ENCODE results near the gene UBE2J2. TPM values are rescaled to one million over a fixed set of nuclear protein-coding genes. Genes with fewer than 3 reads are reported as not detected.

UBE2J2 gene
- total and polyA plus RNA-seq, 2 of the 13 experiments (the other 11 are each of a cell fraction or from before 2014, with no cell fraction given) = 25.4 to 29.4 TPM

DNA sequence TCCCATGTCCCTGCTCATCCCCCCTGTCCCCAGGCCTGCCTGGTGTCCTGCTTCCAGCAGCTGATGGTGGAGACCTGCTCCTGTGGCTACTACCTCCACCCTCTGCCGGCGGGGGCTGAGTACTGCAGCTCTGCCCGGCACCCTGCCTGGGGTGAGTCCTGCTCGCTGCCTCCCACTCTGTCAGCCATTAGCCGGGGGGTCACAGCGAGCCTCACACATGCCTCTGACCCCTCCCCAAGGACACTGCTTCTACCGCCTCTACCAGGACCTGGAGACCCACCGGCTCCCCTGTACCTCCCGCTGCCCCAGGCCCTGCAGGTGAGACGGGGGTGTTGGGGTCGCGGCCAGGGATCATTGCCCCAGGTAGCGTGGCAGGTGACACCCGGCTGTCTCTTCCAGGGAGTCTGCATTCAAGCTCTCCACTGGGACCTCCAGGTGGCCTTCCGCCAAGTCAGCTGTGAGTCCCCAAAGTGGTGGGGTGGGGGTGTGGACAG lies 16.6 kb upstream of the UBE2J2 start:
- intact Hi-C loops (cut with micrococcal nuclease; ENCODE audit: unreplicated experiment) = loop anchor here (5.0 kb wide), 1 partner anchor 168 kb away; no protein-coding TSS in a partner anchor
- TF ChIP-seq ZNF44 (CRISPR knock-in tag; IDR thresholded peaks at IDR 0.05) = no peak
- TF ChIP-seq, protein P1, sequence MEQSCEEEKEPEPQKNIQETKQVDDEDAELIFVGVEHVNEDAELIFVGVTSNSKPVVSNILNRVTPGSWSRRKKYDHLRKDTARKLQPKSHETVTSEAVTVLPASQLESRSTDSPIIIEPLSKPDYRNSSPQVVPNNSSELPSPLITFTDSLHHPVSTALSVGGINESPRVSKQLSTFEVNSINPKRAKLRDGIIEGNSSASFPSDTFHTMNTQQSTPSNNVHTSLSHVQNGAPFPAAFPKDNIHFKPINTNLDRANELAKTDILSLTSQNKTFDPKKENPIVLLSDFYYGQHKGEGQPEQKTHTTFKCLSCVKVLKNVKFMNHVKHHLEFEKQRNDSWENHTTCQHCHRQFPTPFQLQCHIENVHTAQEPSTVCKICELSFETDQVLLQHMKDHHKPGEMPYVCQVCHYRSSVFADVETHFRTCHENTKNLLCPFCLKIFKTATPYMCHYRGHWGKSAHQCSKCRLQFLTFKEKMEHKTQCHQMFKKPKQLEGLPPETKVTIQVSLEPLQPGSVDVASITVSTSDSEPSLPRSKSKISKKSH (CRISPR knock-in tag; IDR thresholded peaks at IDR 0.05; ENCODE audit: borderline replicate concordance) = 0 out of 2 replicates have a peak, but pooled peaks have one; percentile 31
- TF ChIP-seq ESRRA (CRISPR knock-in tag; IDR thresholded peaks at IDR 0.05; ENCODE audit: low read depth) = no peak
- TF ChIP-seq KDM5B (CRISPR knock-in tag; IDR thresholded peaks at IDR 0.05; ENCODE audit: borderline replicate concordance) = no peak
- TF ChIP-seq PATZ1 (CRISPR knock-in tag; IDR thresholded peaks at IDR 0.05) = peak; percentile 37
- TF ChIP-seq PCBP2 (optimal IDR thresholded peaks at IDR 0.05; ENCODE audit: low read depth, low read length, poor library complexity, severe bottlenecking) = no peak
- 0 out of 2 replicates have a peak, but pooled peaks have one; percentile 62 for TF ChIP-seq PCBP1 (IDR thresholded peaks at IDR 0.05; ENCODE audit: borderline replicate concordance, low read depth, low read length)
- TF ChIP-seq POLR2AphosphoS2 (IDR thresholded peaks at IDR 0.05; ENCODE audit: low read depth, low read length) = no peak
- peak; percentile 32; the same call in 1 of the 2 replicates for TF ChIP-seq SMC3 (IDR thresholded peaks at IDR 0.05; ENCODE audit: low read length)
- TF ChIP-seq ZNF574 (CRISPR knock-in tag; IDR thresholded peaks at IDR 0.05) = peak; percentile 60
- no peak for TF ChIP-seq MIXL1 (CRISPR knock-in tag; IDR thresholded peaks at IDR 0.05)
- TF ChIP-seq STAG1 (CRISPR knock-in tag; IDR thresholded peaks at IDR 0.05) = peak; percentile 75
- TF ChIP-seq SRSF1 (optimal IDR thresholded peaks at IDR 0.05; ENCODE audit: low read depth, low read length) = peak; percentile 30
- TF ChIP-seq ZNF792 (CRISPR knock-in tag; IDR thresholded peaks at IDR 0.05) = no peak
- TF ChIP-seq XRCC5 (optimal IDR thresholded peaks at IDR 0.05; ENCODE audit: low read length) = peak; percentile 21
- no peak for TF ChIP-seq FOXK2 (IDR thresholded peaks at IDR 0.05)
- TF ChIP-seq ZFY (CRISPR knock-in tag; IDR thresholded peaks at IDR 0.05) = peak; percentile 18; the same call in 1 of the 2 replicates
- no peak for TF ChIP-seq ZNF746 (CRISPR knock-in tag; IDR thresholded peaks at IDR 0.05)
- TF ChIP-seq, protein P2, sequence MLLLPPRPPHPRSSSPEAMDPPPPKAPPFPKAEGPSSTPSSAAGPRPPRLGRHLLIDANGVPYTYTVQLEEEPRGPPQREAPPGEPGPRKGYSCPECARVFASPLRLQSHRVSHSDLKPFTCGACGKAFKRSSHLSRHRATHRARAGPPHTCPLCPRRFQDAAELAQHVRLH (CRISPR knock-in tag; IDR thresholded peaks at IDR 0.05; ENCODE audit: borderline replicate concordance, low read depth) = no peak
- 0 out of 2 replicates have a peak, but pooled peaks have one; percentile 32 for TF ChIP-seq BORCS8-MEF2B (CRISPR knock-in tag; IDR thresholded peaks at IDR 0.05)

More for the DNA sequence above, 16.6 kb upstream of the UBE2J2 start:
- in situ Hi-C loops (cut with HindIII; ENCODE audit: extremely low pct_ligation_motif_present, low pct_unique_long_range_greater_than_20kb) = no loop called here
- H3K4me1 ChIP-seq (ENCODE audit: insufficient read depth, low read length) = peaks cover 26% of the 10 kb centered on the region
- H3K79me2 ChIP-seq (ENCODE audit: insufficient read depth, low read length) = no peaks in the 10 kb centered on the region
- no peak overlapping the region for H3K9ac ChIP-seq (ENCODE audit: insufficient read depth, low read depth, low read length)
- ATAC-seq (peak; percentile 58), DNase-seq (ENCODE audit: low spot score) (peak; percentile 52), FAIRE-seq (peak; percentile 21)
- no TSS peak for BruUV-seq (replicated peaks)
- ChIA-PET POLR2A (interaction anchor here (1.0 to 2.0 kb wide), 3 partner anchors 9 to 168 kb away, joined by 5 to 6 read pairs (median 6); partner anchors contain the start of gene UBE2J2), CTCF (ENCODE audit: low intra/inter-chr PET ratio, low total read pairs) (no interaction called here)
- no peaks in the 10 kb centered on the region for H3K9me3 ChIP-seq (ENCODE audit: low read length)
- H3K36me3 ChIP-seq (replicated peaks in 1 of 2; ENCODE audit: control insufficient read depth in 1 of 2, insufficient read depth in 2 of 2, low read length in 2 of 2) = no peaks in the 10 kb centered on the region; a peak in 1 of 5 replicates
- H3K27ac ChIP-seq (ENCODE audit: extremely low read length, insufficient read depth, low read length) = no peak overlapping the region
- no peak overlapping the region for H3K4me2 ChIP-seq (ENCODE audit: low read depth, low read length)
- peaks cover 0 to 2% of the 10 kb centered on the region in 2 experiments; a peak in 1 of 5 replicates for H3K27me3 ChIP-seq (ENCODE audit: control insufficient read depth in 1 of 2, insufficient read depth in 2 of 2, low read length in 2 of 2)
- no peak overlapping the region for H3K4me3 ChIP-seq (replicated peaks in 1 of 3; ENCODE audit: insufficient read depth in 1 of 3, low read depth in 2 of 3, low read length in 3 of 3)
- no peaks in the 10 kb centered on the region for H4K20me1 ChIP-seq (ENCODE audit: insufficient read depth, low read length)
- no peak overlapping the region for H2AFZ ChIP-seq (ENCODE audit: low read length)
- WGBS (ENCODE audit: low lambda C conversion rate) = 44% methylated on average over 11 of the region's 15 CpGs

Data from HepG2 (cell line).